Activated CD4-positive, alpha-beta T cell treated with anti-CD3 and anti-CD28 coated beads, Interleukin-2, amount 10 ng/mL, durations not matched to agents 24 days and 14 days (primary cell): ENCODE measurements around the gene KAT6B. TPM values are rescaled to one million over a fixed set of nuclear protein-coding genes. Genes with fewer than 3 reads are reported as not detected.
"Not testable (repeated sequence)": the region's sequence is repeated elsewhere in the genome, so short reads cannot be mapped to it uniquely, and the experiment has no call there.

Experiments used
- DNase-seq: peaks from one replicate; pipeline ENCODE4 v3.0.0; 2022
- H3K27ac Mint-ChIP-seq: one replicate; pipeline ENCODE4 v1.8.0; 2022; ENCODE audit warnings: mild to moderate bottlenecking, mixed read lengths
- H3K27me3 Mint-ChIP-seq: one replicate; pipeline ENCODE4 v1.8.0; 2022; ENCODE audit warnings: mixed read lengths
- H3K36me3 Mint-ChIP-seq: one replicate; pipeline ENCODE4 v1.8.0; 2022; ENCODE audit warnings: low read depth, mild to moderate bottlenecking, mixed read lengths
- H3K4me1 Mint-ChIP-seq: one replicate; pipeline ENCODE4 v1.8.0; 2021; ENCODE audit warnings: mixed read lengths
- H3K4me3 Mint-ChIP-seq: one replicate; pipeline ENCODE4 v1.8.0; 2022; ENCODE audit warnings: mild to moderate bottlenecking, moderate library complexity, mixed read lengths
- H3K9me3 Mint-ChIP-seq: one replicate; pipeline ENCODE4 v1.8.0; 2021; ENCODE audit warnings: mixed read lengths
- intact Hi-C: fragments of 100-400 bp; cut with micrococcal nuclease; formaldehyde crosslinking; loops from one replicate; pipeline ENCODE4 v1.15.1; 2023
- total RNA-seq: library from RNA; stranded (reverse); gene quantifications from 2 replicates; pipeline ENCODE4 v1.2.3, GENCODE V29; 2022

The KAT6B gene
- total RNA-seq, 1 donor from 2014 or later = 21.7 TPM

GRCh38 chr10:74913377-74913979 is 87.1 kb downstream of the KAT6B start:
- H3K9me3 Mint-ChIP-seq = peaks cover 14% of the 10 kb centered on the region
- no peak overlapping the region for H3K27ac Mint-ChIP-seq
- H3K4me3 Mint-ChIP-seq = no peak overlapping the region
- DNase-seq = no peak
- H3K4me1 Mint-ChIP-seq = peaks cover 20% of the 10 kb centered on the region
- intact Hi-C loops = no loop called here
- H3K36me3 Mint-ChIP-seq = peaks cover 5% of the 10 kb centered on the region
- no peaks in the 10 kb centered on the region for H3K27me3 Mint-ChIP-seq

GRCh38 chr10:74916283-74916682 is 89.9 kb downstream of the KAT6B start:
- H3K36me3 Mint-ChIP-seq = peaks cover 17% of the 10 kb centered on the region
- no peaks in the 10 kb centered on the region for H3K27me3 Mint-ChIP-seq
- H3K4me1 Mint-ChIP-seq = peaks cover 21% of the 10 kb centered on the region
- no peak overlapping the region for H3K4me3 Mint-ChIP-seq
- no peak overlapping the region for H3K27ac Mint-ChIP-seq
- peaks cover 24% of the 10 kb centered on the region for H3K9me3 Mint-ChIP-seq
- intact Hi-C loops = no loop called here
- no peak for DNase-seq

DNA sequence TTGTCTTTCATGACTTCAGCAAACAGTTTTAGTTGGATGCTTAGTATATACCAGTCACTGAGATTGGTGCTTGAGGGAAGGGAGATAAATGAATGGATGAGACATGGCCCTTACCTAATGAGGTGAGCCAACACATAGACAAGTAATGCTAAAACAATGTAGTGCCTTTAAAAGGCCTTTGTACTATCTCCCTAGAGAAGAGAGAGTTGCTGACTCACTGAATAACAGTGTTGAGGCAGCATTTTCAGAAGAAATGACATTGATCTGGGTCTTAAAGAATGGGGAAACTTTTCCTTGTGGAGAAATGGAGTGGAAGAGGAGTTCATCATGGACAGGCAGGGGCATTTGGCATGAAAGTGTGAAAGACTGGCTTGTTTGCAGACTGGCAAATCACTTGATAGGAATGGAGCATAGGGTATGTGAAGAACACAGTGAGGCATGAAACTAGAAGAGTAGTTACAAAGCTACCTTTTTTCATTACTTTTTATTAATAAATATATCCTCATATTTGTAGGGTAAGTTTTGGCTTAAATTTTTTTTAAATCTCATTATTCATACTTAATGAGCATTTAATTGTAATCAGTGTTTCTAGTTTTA is 91.2 kb downstream of the KAT6B start:
- Mint-ChIP-seq H3K27ac (no peak overlapping the region), H3K4me1 (peaks cover 19% of the 10 kb centered on the region), H3K36me3 (peaks cover 17% of the 10 kb centered on the region), H3K27me3 (no peaks in the 10 kb centered on the region), H3K9me3 (peaks cover 24% of the 10 kb centered on the region), H3K4me3 (no peak overlapping the region)
- DNase-seq = no peak
- intact Hi-C loops = no loop called here

DNA sequence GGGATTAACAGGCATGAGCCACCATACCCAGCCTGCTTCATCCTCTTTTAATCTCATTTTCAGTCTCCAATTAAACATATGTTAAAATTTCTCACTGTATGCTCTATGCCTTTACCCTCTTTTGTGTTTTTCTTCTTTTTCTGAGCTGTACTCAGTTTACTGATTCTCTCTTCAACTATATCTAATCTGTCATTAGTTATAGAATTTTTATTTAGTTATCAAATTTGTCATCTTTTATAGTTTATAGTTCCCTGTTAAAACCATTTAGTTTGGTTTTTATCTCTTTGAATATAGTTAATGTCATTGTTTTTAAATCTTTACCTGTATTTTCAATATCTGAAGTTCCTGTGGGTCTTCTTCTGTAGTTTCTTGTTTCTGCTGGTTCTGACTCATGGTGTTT is 93.3 kb downstream of the KAT6B start:
- peaks cover 24% of the 10 kb centered on the region for H3K9me3 Mint-ChIP-seq
- H3K4me3 Mint-ChIP-seq = no peak overlapping the region
- H3K36me3 Mint-ChIP-seq = peaks cover 20% of the 10 kb centered on the region
- H3K27me3 Mint-ChIP-seq = no peaks in the 10 kb centered on the region
- peaks cover 21% of the 10 kb centered on the region for H3K4me1 Mint-ChIP-seq
- intact Hi-C loops = no loop called here
- H3K27ac Mint-ChIP-seq = no peak overlapping the region
- no peak for DNase-seq

DNA sequence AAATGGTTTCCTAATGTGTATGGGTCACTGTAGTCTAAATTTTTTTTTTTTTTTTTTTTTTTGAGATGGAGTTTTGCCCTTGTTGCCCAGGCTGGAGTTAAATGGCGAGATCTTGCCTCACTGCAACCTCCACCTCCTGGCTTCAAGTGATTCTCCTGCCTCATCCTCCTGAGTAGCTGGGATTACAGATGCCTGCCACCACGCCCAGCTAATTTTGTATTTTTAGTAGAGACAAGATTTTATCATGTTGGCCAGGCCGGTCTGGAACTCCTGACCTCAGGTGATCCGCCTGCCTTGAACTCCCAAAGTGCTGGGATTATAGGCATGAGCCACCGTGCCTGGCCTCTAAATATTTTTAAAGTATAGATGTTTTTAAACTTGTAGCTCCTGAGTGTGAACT is 94.7 kb downstream of the KAT6B start:
- Mint-ChIP-seq H3K36me3 (peaks cover 18% of the 10 kb centered on the region), H3K4me1 (peaks cover 19% of the 10 kb centered on the region), H3K9me3 (peaks cover 18% of the 10 kb centered on the region)
- DNase-seq, H3K27ac Mint-ChIP-seq, H3K4me3 Mint-ChIP-seq, intact Hi-C loops, H3K27me3 Mint-ChIP-seq: not testable (repeated sequence)

DNA sequence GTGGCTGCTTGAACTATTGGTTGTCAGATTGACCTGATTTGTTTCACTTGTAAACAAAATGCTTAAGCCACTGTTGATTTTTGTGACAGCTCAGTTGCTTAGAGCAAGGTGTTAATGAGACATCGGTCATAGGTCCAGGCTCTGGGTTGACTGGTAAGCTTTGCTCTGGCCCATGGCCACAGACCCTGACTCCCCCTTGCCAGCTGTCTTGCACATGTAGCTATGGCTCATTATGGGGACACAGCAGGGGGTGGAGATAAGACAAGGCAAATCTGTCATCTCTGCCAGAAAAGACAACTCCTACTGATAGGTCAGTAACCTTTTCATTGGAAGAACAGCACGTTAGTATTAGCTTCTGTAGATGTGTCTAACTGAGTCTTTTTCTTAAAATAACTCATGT is 95.3 kb downstream of the KAT6B start:
- no peak for DNase-seq
- peaks cover 18% of the 10 kb centered on the region for H3K36me3 Mint-ChIP-seq
- H3K4me3 Mint-ChIP-seq = no peak overlapping the region
- intact Hi-C loops = no loop called here
- peaks cover 14% of the 10 kb centered on the region for H3K9me3 Mint-ChIP-seq
- H3K27ac Mint-ChIP-seq = no peak overlapping the region
- no peaks in the 10 kb centered on the region for H3K27me3 Mint-ChIP-seq
- H3K4me1 Mint-ChIP-seq = peaks cover 16% of the 10 kb centered on the region

GRCh38 chr10:74922921-74923320 is 96.5 kb downstream of the KAT6B start:
- H3K4me3 Mint-ChIP-seq = no peak overlapping the region
- no peaks in the 10 kb centered on the region for H3K27me3 Mint-ChIP-seq
- intact Hi-C loops = no loop called here
- H3K36me3 Mint-ChIP-seq = peaks cover 16% of the 10 kb centered on the region
- no peak overlapping the region for H3K27ac Mint-ChIP-seq
- H3K9me3 Mint-ChIP-seq = peaks cover 10% of the 10 kb centered on the region
- H3K4me1 Mint-ChIP-seq = peaks cover 15% of the 10 kb centered on the region
- no peak for DNase-seq

- Mint-ChIP-seq H3K27ac (peak overlapping the region; percentile 3), H3K27me3 (no peaks in the 10 kb centered on the region), H3K4me3 (no peak overlapping the region), H3K9me3 (peaks cover 10% of the 10 kb centered on the region), H3K4me1 (peaks cover 15% of the 10 kb centered on the region), H3K36me3 (peaks cover 15% of the 10 kb centered on the region)
- no peak for DNase-seq
- intact Hi-C loops = no loop called here
These were observed 97.2 kb downstream of the KAT6B start for GRCh38 chr10:74923556-74923955.

- H3K9me3 Mint-ChIP-seq = peaks cover 10% of the 10 kb centered on the region
- intact Hi-C loops = no loop called here
- H3K27me3 Mint-ChIP-seq = no peaks in the 10 kb centered on the region
- no peak overlapping the region for H3K4me3 Mint-ChIP-seq
- peaks cover 14% of the 10 kb centered on the region for H3K36me3 Mint-ChIP-seq
- no peak overlapping the region for H3K27ac Mint-ChIP-seq
- DNase-seq = no peak
- H3K4me1 Mint-ChIP-seq = peaks cover 15% of the 10 kb centered on the region
These were observed 98.0 kb downstream of the KAT6B start for GRCh38 chr10:74924251-74924963.

- H3K27ac Mint-ChIP-seq = no peak overlapping the region
- peaks cover 6% of the 10 kb centered on the region for H3K36me3 Mint-ChIP-seq
- peaks cover 13% of the 10 kb centered on the region for H3K4me1 Mint-ChIP-seq
- peaks cover 5% of the 10 kb centered on the region for H3K9me3 Mint-ChIP-seq
- H3K27me3 Mint-ChIP-seq = no peaks in the 10 kb centered on the region
- intact Hi-C loops = no loop called here
- no peak overlapping the region for H3K4me3 Mint-ChIP-seq
- DNase-seq = no peak
These were observed 98.9 kb downstream of the KAT6B start for GRCh38 chr10:74925291-74925690.

DNA sequence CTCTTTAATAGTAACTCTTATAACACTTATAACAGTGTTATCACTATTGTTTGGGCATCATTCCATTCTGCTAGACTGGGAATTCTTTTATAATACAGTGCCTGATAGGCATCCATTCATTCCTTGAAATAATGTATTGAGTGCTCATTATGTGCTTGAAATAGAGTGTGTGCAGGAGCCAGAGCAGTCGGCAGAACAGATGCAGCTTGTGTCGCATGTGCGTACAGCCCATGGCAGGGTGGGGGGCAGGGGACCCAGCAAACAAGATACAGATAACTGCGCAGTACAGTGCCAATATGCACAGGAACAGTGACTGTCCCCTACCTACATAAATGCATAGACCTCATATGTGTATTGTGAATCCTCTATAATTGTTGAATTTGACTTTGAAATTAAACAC is 99.3 kb downstream of the KAT6B start:
- intact Hi-C loops = no loop called here
- Mint-ChIP-seq H3K9me3 (peaks cover under 1% of the 10 kb centered on the region), H3K27me3 (no peaks in the 10 kb centered on the region), H3K27ac (no peak overlapping the region), H3K36me3 (peaks cover 3% of the 10 kb centered on the region), H3K4me1 (peaks cover 13% of the 10 kb centered on the region), H3K4me3 (no peak overlapping the region)
- no peak for DNase-seq

DNA sequence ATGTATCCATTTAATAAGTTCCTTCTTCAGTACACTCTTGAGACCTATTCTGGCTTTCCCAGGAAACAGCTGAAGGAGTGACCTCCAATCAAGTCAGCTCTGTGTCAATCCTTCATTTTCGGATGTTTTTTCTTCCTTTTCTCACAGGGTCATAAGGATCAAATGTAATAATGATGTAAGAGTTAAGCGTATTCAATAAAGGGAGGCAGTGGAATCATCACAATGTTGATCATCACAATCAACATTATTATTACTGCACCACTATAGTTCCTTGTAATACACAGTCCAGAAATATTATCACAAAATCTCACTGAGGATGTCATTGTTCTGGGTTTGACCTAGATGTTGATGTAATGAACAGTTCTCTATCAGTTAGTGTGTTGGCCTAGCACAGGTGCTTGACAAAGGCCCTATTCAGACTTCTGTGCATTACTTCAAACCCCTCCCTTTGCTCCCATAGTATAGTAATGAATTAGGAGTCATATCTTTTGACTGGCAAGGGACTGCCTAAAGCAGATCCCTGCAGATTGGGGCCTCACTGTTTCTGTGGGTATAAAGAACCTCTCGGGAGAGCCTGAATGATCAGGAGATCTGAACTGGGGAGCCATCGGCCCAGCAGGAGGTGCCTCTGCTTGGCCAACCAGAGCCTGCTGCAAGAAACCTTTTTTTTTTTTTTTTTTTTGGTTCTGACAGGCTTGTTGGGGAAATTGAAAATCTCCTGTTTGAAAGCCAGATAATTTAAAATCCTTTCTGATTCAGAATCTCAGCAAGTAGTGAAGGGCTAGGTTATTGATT is 100.6 kb downstream of the KAT6B start:
- no peak overlapping the region for H3K4me3 Mint-ChIP-seq
- no peaks in the 10 kb centered on the region for H3K27me3 Mint-ChIP-seq
- peaks cover 14% of the 10 kb centered on the region for H3K4me1 Mint-ChIP-seq
- no peaks in the 10 kb centered on the region for H3K9me3 Mint-ChIP-seq
- H3K27ac Mint-ChIP-seq = no peak overlapping the region
- H3K36me3 Mint-ChIP-seq = peaks cover 3% of the 10 kb centered on the region
- DNase-seq = no peak
- intact Hi-C loops = no loop called here

DNA sequence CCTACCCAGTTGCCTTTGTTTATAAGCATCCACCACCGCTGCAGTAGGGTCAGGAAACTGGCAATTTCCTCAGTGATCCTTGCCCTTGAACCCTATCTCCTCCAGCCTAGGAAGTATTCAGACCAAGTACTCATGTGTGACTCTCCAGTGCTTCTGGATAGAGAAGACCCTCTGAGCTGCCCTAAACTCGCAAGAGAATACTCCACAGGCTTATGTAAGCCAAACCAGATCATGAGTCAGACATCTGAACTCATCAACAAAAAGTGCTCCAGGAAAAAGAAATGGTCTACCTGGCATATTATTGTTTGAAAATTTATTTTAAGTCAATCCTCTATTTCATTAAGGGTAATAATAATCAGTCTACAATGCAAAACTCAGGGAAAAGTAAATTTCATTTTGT is 101.3 kb downstream of the KAT6B start:
- no peaks in the 10 kb centered on the region for H3K27me3 Mint-ChIP-seq
- no peak for DNase-seq
- H3K36me3 Mint-ChIP-seq = peaks cover 3% of the 10 kb centered on the region
- intact Hi-C loops = no loop called here
- H3K27ac Mint-ChIP-seq = no peak overlapping the region
- no peak overlapping the region for H3K4me3 Mint-ChIP-seq
- H3K4me1 Mint-ChIP-seq = peaks cover 17% of the 10 kb centered on the region
- H3K9me3 Mint-ChIP-seq = no peaks in the 10 kb centered on the region

GRCh38 chr10:74928742-74929191 is 102.4 kb downstream of the KAT6B start:
- Mint-ChIP-seq H3K27ac (no peak overlapping the region), H3K4me1 (peaks cover 8% of the 10 kb centered on the region), H3K9me3 (no peaks in the 10 kb centered on the region), H3K36me3 (peaks cover 2% of the 10 kb centered on the region), H3K4me3 (no peak overlapping the region), H3K27me3 (no peaks in the 10 kb centered on the region)
- no peak for DNase-seq
- intact Hi-C loops = no loop called here
